ENCODE results near the gene RAPH1. TPM values are rescaled to one million over a fixed set of nuclear protein-coding genes. Genes with fewer than 3 reads are reported as not detected.

RAPH1 gene
- total RNA-seq, 1 experiment from 2014 or later, result 126 TPM

DNA sequence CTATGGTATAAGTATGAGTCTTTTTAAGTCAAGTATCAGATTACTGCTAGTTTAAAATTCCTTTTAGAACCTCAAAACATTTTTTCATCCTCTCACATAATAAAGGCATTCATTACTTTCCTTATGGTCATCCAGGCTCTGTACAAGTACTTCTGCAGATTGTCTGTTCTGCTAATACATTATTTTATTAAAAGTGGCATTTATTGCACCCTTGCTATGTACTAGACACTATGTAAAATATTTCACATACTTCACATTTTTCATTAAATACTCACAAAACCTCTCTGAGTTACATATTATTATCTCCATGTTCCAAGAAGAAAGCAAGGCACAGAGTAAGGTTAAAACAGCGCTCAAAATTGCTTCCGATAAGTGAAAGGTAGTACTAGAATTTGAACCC, 84.1 kb downstream of the RAPH1 start:
- H3K36me3 Mint-ChIP-seq (ENCODE audit: insufficient read depth, unreplicated experiment), result peaks cover 48% of the 10 kb centered on the region
- no TSS peak for BruUV-seq (replicated peaks)
- H3K4me3 Mint-ChIP-seq (ENCODE audit: low read depth, unreplicated experiment), result no peak overlapping the region

DNA sequence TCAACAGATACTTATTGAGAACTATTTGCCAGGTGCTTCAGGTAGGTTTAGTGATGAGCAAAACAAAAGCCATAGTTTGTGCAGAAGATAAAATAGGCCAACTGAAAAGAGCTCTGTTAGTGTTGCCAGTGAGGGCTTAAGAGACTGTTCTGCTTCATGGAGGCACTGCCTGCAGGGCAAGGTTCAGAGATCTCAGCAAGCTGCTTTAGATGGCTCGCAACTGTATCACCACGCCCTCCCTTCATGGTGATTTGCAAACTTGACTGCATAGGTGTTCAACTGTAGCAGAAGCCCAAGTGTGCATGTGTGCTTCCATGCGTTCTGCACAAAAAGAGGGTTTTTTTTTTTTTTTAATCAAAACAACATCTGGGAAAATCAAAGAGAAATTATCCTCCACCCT, 84.5 kb downstream of the RAPH1 start:
- Mint-ChIP-seq H3K4me3 (ENCODE audit: low read depth, unreplicated experiment) (no peak overlapping the region), H3K27ac (ENCODE audit: unreplicated experiment) (no peak overlapping the region), H3K27me3 (ENCODE audit: unreplicated experiment) (no peaks in the 10 kb centered on the region), H3K36me3 (ENCODE audit: insufficient read depth, unreplicated experiment) (peaks cover 51% of the 10 kb centered on the region), H3K4me1 (ENCODE audit: low read depth, unreplicated experiment) (peaks cover 16% of the 10 kb centered on the region), H3K9me3 (ENCODE audit: low read depth, unreplicated experiment) (no peaks in the 10 kb centered on the region)
- CTCF ChIA-PET, result interaction anchor here (0.6 to 0.7 kb wide), 2 partner anchors 48 to 103 kb away, joined by 3 to 4 read pairs; no protein-coding TSS in a partner anchor
- intact Hi-C loops (cut with micrococcal nuclease; ENCODE audit: unreplicated experiment), result loop anchor here (5.0 kb wide), 1 partner anchor 223 kb away; no protein-coding TSS in a partner anchor
- no peak for DNase-seq
- TF ChIP-seq, protein P1, sequence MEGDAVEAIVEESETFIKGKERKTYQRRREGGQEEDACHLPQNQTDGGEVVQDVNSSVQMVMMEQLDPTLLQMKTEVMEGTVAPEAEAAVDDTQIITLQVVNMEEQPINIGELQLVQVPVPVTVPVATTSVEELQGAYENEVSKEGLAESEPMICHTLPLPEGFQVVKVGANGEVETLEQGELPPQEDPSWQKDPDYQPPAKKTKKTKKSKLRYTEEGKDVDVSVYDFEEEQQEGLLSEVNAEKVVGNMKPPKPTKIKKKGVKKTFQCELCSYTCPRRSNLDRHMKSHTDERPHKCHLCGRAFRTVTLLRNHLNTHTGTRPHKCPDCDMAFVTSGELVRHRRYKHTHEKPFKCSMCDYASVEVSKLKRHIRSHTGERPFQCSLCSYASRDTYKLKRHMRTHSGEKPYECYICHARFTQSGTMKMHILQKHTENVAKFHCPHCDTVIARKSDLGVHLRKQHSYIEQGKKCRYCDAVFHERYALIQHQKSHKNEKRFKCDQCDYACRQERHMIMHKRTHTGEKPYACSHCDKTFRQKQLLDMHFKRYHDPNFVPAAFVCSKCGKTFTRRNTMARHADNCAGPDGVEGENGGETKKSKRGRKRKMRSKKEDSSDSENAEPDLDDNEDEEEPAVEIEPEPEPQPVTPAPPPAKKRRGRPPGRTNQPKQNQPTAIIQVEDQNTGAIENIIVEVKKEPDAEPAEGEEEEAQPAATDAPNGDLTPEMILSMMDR (IDR thresholded peaks at IDR 0.05; ENCODE audit: unreplicated experiment), result no peak
- no TSS peak for BruUV-seq (replicated peaks)

More for the DNA sequence above, 84.1 kb downstream of the RAPH1 start:
- TF ChIP-seq, protein P1 (IDR thresholded peaks at IDR 0.05; ENCODE audit: unreplicated experiment), result no peak
- intact Hi-C loops (cut with micrococcal nuclease; ENCODE audit: unreplicated experiment), result loop anchor here (5.0 kb wide), 1 partner anchor 224 kb away; no protein-coding TSS in a partner anchor
- peaks cover 16% of the 10 kb centered on the region for H3K4me1 Mint-ChIP-seq (ENCODE audit: low read depth, unreplicated experiment)
- CTCF ChIA-PET, result no interaction called here
- DNase-seq, result no peak
- peak overlapping the region; percentile 59 for H3K27ac Mint-ChIP-seq (ENCODE audit: unreplicated experiment)
- H3K27me3 Mint-ChIP-seq (ENCODE audit: unreplicated experiment), result no peaks in the 10 kb centered on the region
- no peaks in the 10 kb centered on the region for H3K9me3 Mint-ChIP-seq (ENCODE audit: low read depth, unreplicated experiment)

DNA sequence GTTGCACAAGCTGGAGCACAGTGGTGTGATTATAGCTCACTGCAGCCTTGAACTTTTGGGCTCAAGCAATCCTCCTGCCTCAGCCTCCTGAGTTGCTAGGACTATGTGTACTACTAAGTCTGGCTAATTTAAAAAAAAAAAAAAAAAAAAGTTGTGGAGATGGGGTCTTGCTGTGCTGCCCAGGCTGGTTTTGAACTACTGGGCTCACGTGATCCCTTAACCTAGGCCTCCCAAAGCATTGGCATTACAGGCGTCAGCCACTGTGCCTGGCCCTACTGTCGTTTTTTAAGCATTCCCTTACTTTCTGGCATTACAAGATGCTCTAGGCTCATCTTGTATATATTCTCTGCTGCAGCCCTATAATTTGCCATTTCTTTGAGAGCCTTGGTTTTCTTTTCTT, 88.3 kb downstream of the RAPH1 start:
- intact Hi-C loops (cut with micrococcal nuclease; ENCODE audit: unreplicated experiment), result no loop called here
- CTCF ChIA-PET, result no interaction called here
- Mint-ChIP-seq H3K4me1 (ENCODE audit: low read depth, unreplicated experiment) (peaks cover 12% of the 10 kb centered on the region), H3K4me3 (ENCODE audit: low read depth, unreplicated experiment) (no peak overlapping the region), H3K36me3 (ENCODE audit: insufficient read depth, unreplicated experiment) (peaks cover 54% of the 10 kb centered on the region), H3K9me3 (ENCODE audit: low read depth, unreplicated experiment) (no peaks in the 10 kb centered on the region), H3K27me3 (ENCODE audit: unreplicated experiment) (no peaks in the 10 kb centered on the region), H3K27ac (ENCODE audit: unreplicated experiment) (no peak overlapping the region)
- no TSS peak for BruUV-seq (replicated peaks)
- TF ChIP-seq, protein P1 (IDR thresholded peaks at IDR 0.05; ENCODE audit: unreplicated experiment), result no peak
- DNase-seq, result no peak

DNA sequence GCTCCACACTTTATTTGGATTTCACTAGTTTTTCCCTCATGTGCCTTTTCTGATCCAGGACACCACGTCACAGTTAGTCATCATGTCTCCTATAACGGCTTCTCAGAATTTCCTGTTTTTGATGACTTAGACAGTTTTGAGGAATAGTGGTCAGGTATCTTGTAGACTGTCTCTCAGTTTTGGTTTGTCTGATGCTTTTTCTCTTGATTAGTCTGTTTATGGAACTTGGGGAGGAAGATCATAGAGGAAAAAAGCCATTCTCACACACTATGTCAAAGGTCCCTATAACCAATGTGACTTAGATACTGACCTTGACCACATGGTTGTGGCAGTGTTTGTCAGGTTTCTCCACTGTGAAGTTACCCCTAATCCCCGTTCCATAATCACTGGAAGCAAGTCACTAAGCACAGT, 89.0 kb downstream of the RAPH1 start:
- H3K9me3 Mint-ChIP-seq (ENCODE audit: low read depth, unreplicated experiment), result no peaks in the 10 kb centered on the region
- no peaks in the 10 kb centered on the region for H3K27me3 Mint-ChIP-seq (ENCODE audit: unreplicated experiment)
- no peak overlapping the region for H3K27ac Mint-ChIP-seq (ENCODE audit: unreplicated experiment)
- peaks cover 5% of the 10 kb centered on the region for H3K4me1 Mint-ChIP-seq (ENCODE audit: low read depth, unreplicated experiment)
- TF ChIP-seq, protein P1 (IDR thresholded peaks at IDR 0.05; ENCODE audit: unreplicated experiment), result no peak
- no peak for DNase-seq
- H3K4me3 Mint-ChIP-seq (ENCODE audit: low read depth, unreplicated experiment), result no peak overlapping the region
- CTCF ChIA-PET, result no interaction called here
- H3K36me3 Mint-ChIP-seq (ENCODE audit: insufficient read depth, unreplicated experiment), result peaks cover 56% of the 10 kb centered on the region
- BruUV-seq (replicated peaks), result no TSS peak
- intact Hi-C loops (cut with micrococcal nuclease; ENCODE audit: unreplicated experiment), result no loop called here

All from Calu3 (cell line).